HG03460 (cell line): Measurements from ENCODE around the gene NCAM2.
"Not testable (repeated sequence)": the region's sequence is repeated elsewhere in the genome, so short reads cannot be mapped to it uniquely, and the experiment has no call there.

Experiments used
- ATAC-seq: cut with Tn5 transposase; IDR thresholded peaks from one replicate; pipeline ENCODE4 v1.9.1; 2021; ENCODE audit not compliant: unreplicated experiment

The NCAM2 gene

GRCh38 chr21:21101911-21102310 is 103.7 kb downstream of the NCAM2 start:
- ATAC-seq, result no peak

DNA sequence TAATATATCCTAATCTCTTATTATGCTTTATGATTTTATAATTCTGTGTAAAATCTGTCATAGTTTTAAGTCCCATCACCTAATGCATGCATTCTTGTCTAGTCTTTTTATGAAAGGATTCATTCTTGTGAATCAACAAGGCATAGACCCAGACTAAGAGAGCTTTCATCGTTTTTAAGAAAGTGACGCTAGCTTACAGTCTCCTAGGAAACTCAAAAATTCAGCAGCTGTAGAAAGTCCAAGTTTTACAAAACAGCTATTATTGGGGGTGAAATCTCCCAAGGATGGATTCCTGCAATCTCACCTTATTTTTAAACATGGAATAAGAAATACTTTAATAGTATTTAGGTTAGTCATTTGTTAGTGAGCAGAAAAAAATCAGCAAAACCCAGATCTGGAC is 104.7 kb downstream of the NCAM2 start:
- ATAC-seq, result no peak

DNA sequence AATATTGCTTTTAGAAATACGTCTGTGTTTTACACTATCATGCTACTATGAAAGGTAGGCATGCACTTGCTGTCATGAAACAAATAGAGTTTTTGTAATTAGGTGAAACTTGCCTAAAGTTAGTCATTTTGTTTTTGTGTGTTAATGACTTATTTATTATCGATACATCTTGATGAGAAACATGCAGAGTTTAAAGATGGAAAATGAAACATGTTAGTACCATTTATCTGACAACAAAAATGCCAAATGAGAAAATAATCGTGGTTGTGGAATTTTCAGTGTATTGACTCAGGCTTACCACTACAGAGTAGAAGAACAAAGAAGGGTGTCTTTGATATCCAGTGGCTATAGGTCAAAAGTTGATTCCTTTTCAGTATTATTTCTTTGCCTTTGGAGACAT is 105.5 kb downstream of the NCAM2 start:
- ATAC-seq, result no peak

GRCh38 chr21:21109736-21110135 is 111.5 kb downstream of the NCAM2 start:
- no peak for ATAC-seq

DNA sequence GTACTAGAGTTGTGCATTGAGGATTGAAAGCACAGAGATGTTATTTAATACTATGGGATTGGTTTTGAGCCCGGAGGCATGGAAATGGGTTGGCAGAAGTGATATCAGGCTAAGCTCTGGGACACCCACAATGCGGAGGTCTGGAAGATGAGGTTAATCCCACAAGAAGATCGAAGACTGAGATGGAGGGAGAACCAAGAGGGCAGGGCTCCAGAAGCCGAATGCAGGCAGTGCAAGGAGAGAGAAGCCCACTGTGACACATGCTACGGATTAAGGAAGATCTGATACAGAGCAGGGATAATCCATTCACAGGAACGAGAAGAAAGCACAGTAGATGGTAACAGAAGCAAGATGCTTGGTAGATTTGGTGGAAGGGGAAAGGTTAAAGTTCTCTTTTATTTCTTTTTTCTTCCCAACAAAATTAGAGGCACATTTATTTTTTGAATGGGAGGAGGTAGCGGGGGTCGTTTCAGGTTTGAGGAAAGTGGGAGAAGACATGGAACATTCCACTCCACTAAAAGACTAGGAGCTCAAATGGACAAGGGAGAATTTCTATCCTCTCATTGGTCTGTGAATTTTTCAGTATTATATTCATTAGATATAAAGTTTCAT is 113.2 kb downstream of the NCAM2 start:
- ATAC-seq, result no peak

GRCh38 chr21:21114461-21114860 is 116.3 kb downstream of the NCAM2 start:
- no peak for ATAC-seq

DNA sequence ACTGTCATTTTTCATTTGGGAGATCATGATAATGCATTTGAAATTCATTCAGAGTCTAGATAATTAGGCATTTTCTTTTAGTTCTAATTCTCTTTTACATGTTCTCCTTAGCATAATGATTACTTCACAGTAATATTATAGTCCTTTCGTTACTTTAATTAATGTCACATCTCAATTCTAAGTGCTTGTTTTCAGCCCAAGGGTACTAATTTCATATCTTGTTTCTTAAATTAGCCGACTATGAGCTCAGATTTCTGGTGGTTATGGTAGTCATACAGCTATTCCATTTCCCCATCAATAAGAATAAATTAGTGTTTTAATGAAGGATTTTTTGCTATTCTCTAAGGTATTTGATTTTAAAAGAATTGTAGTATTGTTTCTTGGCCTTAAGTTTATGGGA is 120.9 kb downstream of the NCAM2 start:
- ATAC-seq, result no peak

DNA sequence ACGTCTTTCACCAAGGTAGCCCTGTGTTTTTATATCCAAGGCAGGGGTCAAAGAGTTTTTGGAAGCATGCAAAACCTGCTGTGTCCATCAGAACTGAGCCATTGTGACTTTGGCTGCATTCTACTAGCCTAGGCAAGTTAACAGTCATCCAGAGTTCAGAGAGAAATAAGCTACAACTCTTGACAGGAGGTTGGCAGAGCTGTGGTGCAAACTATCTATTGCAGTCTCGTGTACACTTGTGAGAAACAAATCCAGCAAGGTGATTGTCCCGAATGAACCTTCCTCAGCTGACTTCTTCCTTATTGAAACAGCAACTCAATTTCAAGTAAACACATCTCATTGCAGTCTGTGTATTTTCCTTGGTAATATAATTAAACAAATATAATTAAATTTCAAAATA is 124.5 kb downstream of the NCAM2 start:
- ATAC-seq, result no peak

DNA sequence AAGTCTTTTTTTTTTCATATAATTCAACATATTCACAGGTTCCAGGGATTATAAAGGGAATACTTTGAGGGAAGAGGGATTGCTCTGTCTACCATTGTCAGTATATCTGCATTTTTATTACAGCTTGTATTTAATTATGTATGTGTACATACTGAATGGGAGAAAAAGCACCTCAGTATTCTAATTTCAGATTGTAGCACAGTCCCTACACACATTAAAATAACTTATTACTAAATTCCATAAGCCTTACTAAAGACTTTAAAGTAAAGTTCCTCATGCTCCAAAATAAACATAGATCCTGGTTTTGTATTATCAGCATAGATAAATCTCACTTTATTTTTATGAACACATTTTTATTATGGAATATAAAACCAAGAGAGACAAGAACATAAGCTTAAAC is 134.2 kb downstream of the NCAM2 start:
- no peak for ATAC-seq

DNA sequence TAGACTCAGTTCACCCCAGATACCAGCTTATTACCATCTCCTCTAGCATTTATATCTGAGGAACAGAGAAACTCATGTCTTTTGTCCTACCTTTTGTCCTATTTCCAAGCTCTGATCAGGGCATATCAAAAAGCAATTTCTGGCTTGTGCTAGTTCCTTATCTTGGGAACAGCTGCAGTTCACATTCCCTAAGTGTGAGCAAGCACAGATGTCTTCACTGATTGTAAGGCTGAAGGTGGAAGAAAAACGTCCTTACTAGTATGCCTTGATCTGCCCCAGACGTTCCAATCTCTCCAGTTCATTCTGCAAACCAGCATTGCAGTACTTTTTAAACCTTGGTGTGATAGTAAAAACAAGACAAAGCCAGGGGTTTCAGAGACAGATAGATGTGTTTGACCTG is 139.8 kb downstream of the NCAM2 start:
- ATAC-seq, result no peak

- no peak for ATAC-seq
Observed at GRCh38 chr21:21146587-21147373, 148.6 kb downstream of the NCAM2 start.

- ATAC-seq, result no peak
Observed at GRCh38 chr21:21147374-21147745, 149.2 kb downstream of the NCAM2 start.

- ATAC-seq, result no peak
Observed at GRCh38 chr21:21148009-21148408, 149.8 kb downstream of the NCAM2 start.

DNA sequence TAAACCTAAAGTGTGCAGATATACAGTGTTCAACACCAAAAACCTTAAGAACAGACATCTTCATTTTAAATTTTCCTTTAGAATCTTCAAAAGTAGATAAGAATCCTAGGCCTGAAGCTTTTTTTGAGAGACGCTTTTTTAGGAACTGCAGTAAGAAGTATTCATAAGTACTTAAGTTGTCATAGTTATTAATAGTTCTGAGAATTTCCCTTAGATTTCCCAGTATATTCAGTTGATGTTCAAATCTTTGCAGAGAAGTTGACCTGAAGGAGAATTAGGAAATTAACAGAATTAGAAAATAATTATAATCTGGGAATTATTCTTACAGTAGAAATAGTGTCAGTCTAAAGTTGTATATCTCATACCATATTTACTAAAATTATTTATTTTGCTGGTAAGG is 150.3 kb downstream of the NCAM2 start:
- ATAC-seq, result no peak

DNA sequence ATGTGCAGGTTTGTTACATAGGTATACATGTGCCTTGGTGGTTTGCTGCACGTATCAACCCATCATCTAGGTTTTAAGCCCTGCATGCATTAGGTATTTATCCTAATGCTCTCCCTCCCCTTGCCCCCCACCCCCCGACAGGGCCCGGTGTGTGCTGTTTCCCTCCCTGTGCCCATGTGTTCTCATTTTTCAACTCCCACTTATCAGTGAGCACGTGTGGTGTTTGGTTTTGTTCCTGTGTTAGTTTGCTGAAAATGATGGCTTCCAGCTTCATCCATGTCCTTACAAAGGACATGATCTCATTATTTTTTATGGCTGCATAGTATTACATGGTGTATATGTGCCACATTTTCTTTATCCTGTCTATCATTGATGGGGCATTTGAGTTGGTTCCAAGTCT is 151.2 kb downstream of the NCAM2 start:
- ATAC-seq, result not testable (repeated sequence)

DNA sequence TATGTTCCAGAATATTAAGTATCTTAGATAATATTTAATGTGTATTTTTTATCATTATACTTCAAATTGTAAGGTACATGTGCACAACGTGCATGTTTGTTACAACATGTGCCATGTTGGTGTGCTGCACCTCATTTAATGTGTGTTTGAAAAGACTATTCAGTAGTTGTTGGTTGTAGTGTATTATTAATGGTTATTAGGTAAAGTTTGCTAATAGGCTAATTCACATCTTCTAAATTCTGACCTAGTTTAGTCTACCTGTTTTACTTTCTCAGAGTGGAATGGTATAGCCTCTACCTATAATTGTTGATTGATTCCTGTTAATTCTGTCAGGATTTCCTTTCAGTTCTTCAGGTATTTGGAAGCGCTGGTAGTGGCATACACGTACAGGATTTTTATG is 153.0 kb downstream of the NCAM2 start:
- ATAC-seq, result no peak

- ATAC-seq, result no peak
Observed at GRCh38 chr21:21156397-21156796, 158.2 kb downstream of the NCAM2 start.

DNA sequence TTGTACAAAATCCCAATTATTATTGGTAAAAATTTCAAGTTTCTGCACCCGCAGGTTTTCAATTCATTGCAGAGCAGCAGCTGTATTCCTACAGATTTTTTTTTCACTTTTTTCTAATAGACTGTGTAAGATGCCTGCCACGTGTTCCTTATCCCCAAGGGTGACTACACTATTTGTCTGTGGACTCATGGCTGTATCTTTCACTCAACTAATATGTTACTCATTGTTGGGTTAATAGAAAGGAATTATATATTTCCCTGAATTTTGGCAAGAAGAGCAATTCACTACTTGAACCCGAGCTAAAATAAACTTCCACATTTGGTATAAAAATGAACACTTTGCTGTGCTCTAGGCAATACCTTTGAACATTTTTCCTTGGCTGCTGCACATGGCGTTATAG is 158.7 kb downstream of the NCAM2 start:
- no peak for ATAC-seq

- no peak for ATAC-seq
Observed at GRCh38 chr21:21158376-21158918, 160.2 kb downstream of the NCAM2 start.

- ATAC-seq, result no peak
Observed at GRCh38 chr21:21159253-21159899, 161.2 kb downstream of the NCAM2 start.

DNA sequence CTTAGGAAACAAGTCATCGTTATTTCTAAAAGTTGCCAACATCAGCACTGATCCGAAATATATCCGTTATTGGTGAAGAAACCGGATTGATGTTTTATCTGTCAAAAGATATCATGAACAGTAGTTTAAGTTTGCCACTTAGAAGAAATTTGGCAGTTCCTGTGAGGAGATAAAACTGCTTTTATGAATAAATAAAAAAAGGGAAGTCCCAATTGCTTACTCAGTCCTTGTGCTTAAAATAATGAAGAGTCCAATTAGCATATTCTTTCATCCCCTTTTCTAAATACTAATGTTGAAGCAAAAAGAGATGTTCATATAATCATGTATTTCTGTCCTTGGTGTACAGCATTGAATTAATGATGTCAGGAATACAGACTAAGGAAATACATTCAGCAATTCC is 164.6 kb downstream of the NCAM2 start:
- ATAC-seq, result no peak

GRCh38 chr21:21163904-21164303 is 165.7 kb downstream of the NCAM2 start:
- ATAC-seq, result peak; percentile 73
